Measurements from ENCODE around the gene TBX2. TPM values are rescaled to one million over a fixed set of nuclear protein-coding genes. Genes with fewer than 3 reads are reported as not detected.

The TBX2 gene
- total RNA-seq, 4 donors from 2014 or later: 23.2 to 42.0 (median 26.5) TPM

DNA sequence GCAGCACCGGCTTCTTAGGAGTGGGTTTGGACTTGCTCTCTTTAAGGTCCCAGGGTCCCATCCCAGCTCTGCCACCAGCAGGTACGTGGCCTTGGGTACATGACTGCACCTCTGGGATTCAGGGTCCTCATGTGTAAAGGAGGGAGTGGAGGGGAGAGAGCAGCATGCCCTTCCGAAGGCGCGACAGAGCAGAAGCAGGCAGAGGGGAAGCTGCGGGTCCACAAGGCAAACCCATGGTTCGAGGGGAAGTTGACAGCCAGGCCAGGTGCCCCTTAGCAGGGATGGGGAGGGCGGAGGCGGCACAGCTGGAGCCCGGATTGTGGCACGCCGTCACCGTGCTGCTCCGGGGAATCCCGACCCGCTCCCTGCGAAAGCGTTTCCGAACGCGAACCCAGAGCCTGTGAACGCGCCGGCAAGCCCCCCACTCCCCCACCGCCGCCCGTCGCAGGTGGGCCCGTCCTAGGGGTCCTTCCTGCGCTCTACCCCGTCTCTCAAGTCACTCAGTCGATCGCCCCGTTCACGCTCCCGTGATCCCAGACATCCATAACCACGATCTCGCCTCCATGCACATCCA, 4.1 kb upstream of the TBX2 start:
- peaks cover 3 to 32% of the 10 kb centered on the region in 2 donors for H3K27me3 ChIP-seq
- peak overlapping the region in 3 of 4 donors; percentile 89 to 98 (median 96) for H3K27ac ChIP-seq
- TF ChIP-seq, protein P1, sequence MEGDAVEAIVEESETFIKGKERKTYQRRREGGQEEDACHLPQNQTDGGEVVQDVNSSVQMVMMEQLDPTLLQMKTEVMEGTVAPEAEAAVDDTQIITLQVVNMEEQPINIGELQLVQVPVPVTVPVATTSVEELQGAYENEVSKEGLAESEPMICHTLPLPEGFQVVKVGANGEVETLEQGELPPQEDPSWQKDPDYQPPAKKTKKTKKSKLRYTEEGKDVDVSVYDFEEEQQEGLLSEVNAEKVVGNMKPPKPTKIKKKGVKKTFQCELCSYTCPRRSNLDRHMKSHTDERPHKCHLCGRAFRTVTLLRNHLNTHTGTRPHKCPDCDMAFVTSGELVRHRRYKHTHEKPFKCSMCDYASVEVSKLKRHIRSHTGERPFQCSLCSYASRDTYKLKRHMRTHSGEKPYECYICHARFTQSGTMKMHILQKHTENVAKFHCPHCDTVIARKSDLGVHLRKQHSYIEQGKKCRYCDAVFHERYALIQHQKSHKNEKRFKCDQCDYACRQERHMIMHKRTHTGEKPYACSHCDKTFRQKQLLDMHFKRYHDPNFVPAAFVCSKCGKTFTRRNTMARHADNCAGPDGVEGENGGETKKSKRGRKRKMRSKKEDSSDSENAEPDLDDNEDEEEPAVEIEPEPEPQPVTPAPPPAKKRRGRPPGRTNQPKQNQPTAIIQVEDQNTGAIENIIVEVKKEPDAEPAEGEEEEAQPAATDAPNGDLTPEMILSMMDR (IDR thresholded peaks at IDR 0.05): no peak
- TF ChIP-seq EP300 (IDR thresholded peaks at IDR 0.05): no peak
- no peak for TF ChIP-seq POLR2A (IDR thresholded peaks at IDR 0.05)
- no peaks in the 10 kb centered on the region for H3K9me3 ChIP-seq
- peaks cover 0 to 5% (median 0%) of the 10 kb centered on the region in 3 donors for H3K36me3 ChIP-seq
- WGBS, 2 donors: 80 to 83% methylated on average over 31 to 38 of the region's 38 CpGs
- H3K4me3 ChIP-seq: peak overlapping the region in 1 of 4 donors; percentile 74
- H3K4me1 ChIP-seq: peaks cover 0 to 65% (median 31%) of the 10 kb centered on the region in 4 donors
- no peak for DNase-seq (ENCODE audit: low spot score in 2 of 2)

DNA sequence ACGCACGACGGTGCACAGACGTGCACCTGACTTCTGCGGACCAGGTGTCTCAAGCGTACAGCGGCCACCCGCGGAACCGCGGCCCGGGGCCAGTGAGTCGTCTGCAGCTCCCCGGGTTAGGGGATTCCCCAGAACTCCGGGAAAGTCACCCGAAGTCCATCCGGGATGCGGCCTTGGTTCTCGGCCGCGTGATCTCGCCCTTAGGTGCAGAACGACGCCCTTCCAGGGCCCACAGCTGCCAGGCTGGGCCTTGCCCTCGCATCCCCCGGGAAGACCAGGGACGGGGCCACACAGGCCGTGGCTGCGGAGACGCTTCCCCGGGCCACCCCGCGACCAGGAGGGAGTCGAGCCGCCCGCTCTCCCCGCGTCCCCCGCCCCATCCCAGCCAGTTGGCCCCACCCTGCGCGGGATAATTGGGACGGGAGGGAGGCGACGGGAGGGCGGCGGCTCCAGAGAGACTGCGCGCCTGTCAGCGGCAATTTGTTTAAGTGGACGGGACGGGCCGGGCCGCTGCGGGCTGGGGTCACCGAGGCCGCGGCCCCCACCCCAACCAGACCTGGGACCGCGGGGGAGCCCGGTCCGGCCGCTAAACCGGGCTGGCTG, 3.6 kb upstream of the TBX2 start:
- peak overlapping the region; percentile 57 to 98 (median 92) for H3K27ac ChIP-seq
- no peak for DNase-seq (ENCODE audit: low spot score in 2 of 2)

DNA sequence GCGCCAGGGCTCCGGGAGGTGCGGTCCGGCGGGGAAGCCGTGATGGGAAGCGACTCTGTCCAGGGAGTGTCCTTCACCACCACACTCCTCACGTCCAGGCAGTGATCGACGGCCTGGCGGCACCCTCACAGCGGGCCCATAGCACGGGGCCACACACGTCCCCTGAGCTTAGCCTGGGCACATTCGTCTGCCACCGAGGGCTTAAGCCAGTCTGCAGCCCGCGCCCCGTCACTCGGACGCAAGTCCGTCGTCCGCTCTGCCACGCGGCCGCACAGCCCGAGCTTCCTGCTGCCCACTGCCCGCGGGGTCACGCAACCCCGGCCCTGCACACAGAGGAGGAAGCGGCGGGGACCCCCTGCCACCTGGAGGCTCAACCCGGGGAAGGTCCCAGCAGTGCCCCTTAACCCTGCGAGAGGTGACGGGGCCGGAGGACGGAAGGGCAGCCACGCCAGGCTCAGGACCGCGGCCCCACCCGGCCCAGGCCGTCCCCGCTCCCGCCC, 3.0 kb upstream of the TBX2 start:
- peaks cover 0 to 72% (median 33%) of the 10 kb centered on the region in 4 donors for H3K4me1 ChIP-seq
- H3K27ac ChIP-seq: peak overlapping the region; percentile 57 to 98 (median 92)
- peak overlapping the region; percentile 50 to 88 (median 66) for H3K4me3 ChIP-seq
- H3K27me3 ChIP-seq: peaks cover 3 to 42% of the 10 kb centered on the region in 2 donors
- H3K36me3 ChIP-seq: peaks cover 0 to 5% (median 0%) of the 10 kb centered on the region in 3 donors
- TF ChIP-seq, protein P1 (IDR thresholded peaks at IDR 0.05): no peak
- no peak for TF ChIP-seq POLR2A (IDR thresholded peaks at IDR 0.05)
- TF ChIP-seq EP300 (IDR thresholded peaks at IDR 0.05): no peak
- H3K9me3 ChIP-seq: no peaks in the 10 kb centered on the region
- 10 to 12% methylated on average over 10 to 31 of the region's 46 CpGs for WGBS, 2 donors
- DNase-seq (ENCODE audit: low spot score in 2 of 2): no peak

More for the DNA sequence above, 3.6 kb upstream of the TBX2 start:
- H3K36me3 ChIP-seq: peaks cover 0 to 5% (median 0%) of the 10 kb centered on the region in 3 donors
- no peak for TF ChIP-seq EP300 (IDR thresholded peaks at IDR 0.05)
- TF ChIP-seq, protein P1 (IDR thresholded peaks at IDR 0.05): no peak
- no peak for TF ChIP-seq POLR2A (IDR thresholded peaks at IDR 0.05)
- WGBS, 2 donors: 42 to 45% methylated on average over 12 to 48 of the region's 63 CpGs
- peaks cover 0 to 67% (median 33%) of the 10 kb centered on the region in 4 donors for H3K4me1 ChIP-seq
- no peaks in the 10 kb centered on the region for H3K9me3 ChIP-seq
- H3K27me3 ChIP-seq: peaks cover 3 to 37% of the 10 kb centered on the region in 2 donors
- H3K4me3 ChIP-seq: peak overlapping the region; percentile 50 to 88 (median 66)

DNA sequence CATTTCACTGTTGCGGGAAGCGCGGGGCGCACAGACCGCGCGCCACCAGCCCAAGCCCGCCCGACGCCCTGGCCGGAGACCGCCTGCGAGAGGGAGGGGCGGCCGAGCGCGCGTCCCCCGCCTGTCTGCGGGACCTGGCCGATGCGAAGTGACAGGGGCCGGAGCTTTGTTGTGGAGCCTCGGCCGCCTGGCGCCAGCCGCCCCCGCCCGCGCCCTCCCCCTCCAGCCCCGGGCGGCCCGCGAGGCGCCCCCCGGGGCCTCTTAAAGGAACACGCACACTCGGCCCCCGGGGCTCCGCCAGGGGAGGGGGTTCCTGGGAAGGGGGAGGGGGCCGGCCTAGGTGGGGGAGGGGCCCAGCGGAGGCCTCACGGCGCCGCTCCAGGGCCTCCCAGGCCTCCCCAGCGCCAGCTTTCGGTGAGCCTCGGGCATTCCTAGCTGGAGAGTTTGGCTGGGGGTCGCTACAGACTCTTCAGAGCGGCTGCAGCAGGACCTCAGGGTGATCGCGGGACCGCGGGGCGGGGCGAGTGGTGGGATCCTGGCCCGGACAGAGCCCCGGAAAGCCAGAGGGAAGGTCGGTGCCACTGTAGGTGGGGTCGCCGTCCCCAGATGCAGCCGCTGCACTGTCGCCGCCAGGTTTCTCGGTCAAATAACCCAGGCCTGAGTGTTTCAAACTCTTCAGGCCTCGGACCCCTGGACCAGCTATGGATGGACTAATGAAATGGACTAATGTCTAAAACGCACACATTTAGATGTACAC, 2.4 kb upstream of the TBX2 start:
- Histone ChIP-seq H3K27me3 (peaks cover 3 to 48% of the 10 kb centered on the region in 2 donors), H3K36me3 (no peaks in the 10 kb centered on the region), H3K4me1 (peaks cover 0 to 79% (median 33%) of the 10 kb centered on the region in 4 donors), H3K4me3 (peak overlapping the region; percentile 50 to 88 (median 66)), H3K9me3 (no peaks in the 10 kb centered on the region), H3K27ac (peak overlapping the region; percentile 57 to 98 (median 92))
- TF ChIP-seq, protein P1 (IDR thresholded peaks at IDR 0.05): peak in 1 of 5 experiments; percentile 19
- TF ChIP-seq EP300 (IDR thresholded peaks at IDR 0.05) (no peak), POLR2A (IDR thresholded peaks at IDR 0.05) (no peak)
- DNase-seq (ENCODE audit: low spot score in 2 of 2): no peak
- 4 to 12% methylated on average over 17 to 40 of the region's 67 CpGs for whole genome bisulfite sequencing, 2 donors
